Measurements from ENCODE around the gene PROX2. TPM values are rescaled to one million over a fixed set of nuclear protein-coding genes. Genes with fewer than 3 reads are reported as not detected.

Gene PROX2
- polyA plus RNA-seq, 1 donor (not counting 4 experiments of a cell fraction or from before 2014, with no cell fraction given), result not detected

GRCh38 chr14:74864198-74864597 is 11.7 kb downstream of the PROX2 start:
- H3K9me3 ChIP-seq (ENCODE audit: control insufficient read depth, low read depth, low read length), result no peaks in the 10 kb centered on the region
- dilution Hi-C loops (cut with MboI; ENCODE audit: extremely low pct_ligation_motif_present, low sequenced_read_pairs), result no loop called here
- no peak overlapping the region for H3K4me2 ChIP-seq (ENCODE audit: control insufficient read depth, extremely low read depth, insufficient read depth, low read depth, low read length)
- no peaks in the 10 kb centered on the region for H3K79me2 ChIP-seq (ENCODE audit: control insufficient read depth, insufficient read depth, low read length)
- H3K27ac ChIP-seq (ENCODE audit: control insufficient read depth, insufficient read depth, low read length), result no peak overlapping the region
- H3K9ac ChIP-seq (ENCODE audit: control insufficient read depth, extremely low read depth, insufficient read depth, low read length), result no peak overlapping the region
- no peaks in the 10 kb centered on the region for H3K9me1 ChIP-seq (ENCODE audit: control insufficient read depth, extremely low read depth, insufficient read depth, low read length)
- no peak for TF ChIP-seq EZH2 (IDR thresholded peaks at IDR 0.05; ENCODE audit: low read length)
- TF ChIP-seq, protein P1, sequence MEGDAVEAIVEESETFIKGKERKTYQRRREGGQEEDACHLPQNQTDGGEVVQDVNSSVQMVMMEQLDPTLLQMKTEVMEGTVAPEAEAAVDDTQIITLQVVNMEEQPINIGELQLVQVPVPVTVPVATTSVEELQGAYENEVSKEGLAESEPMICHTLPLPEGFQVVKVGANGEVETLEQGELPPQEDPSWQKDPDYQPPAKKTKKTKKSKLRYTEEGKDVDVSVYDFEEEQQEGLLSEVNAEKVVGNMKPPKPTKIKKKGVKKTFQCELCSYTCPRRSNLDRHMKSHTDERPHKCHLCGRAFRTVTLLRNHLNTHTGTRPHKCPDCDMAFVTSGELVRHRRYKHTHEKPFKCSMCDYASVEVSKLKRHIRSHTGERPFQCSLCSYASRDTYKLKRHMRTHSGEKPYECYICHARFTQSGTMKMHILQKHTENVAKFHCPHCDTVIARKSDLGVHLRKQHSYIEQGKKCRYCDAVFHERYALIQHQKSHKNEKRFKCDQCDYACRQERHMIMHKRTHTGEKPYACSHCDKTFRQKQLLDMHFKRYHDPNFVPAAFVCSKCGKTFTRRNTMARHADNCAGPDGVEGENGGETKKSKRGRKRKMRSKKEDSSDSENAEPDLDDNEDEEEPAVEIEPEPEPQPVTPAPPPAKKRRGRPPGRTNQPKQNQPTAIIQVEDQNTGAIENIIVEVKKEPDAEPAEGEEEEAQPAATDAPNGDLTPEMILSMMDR (optimal IDR thresholded peaks at IDR 0.05 in 1 of 3, IDR thresholded peaks at IDR 0.05 in 1 of 3, conservative IDR thresholded peaks at IDR 0.05 in 1 of 3; ENCODE audit: extremely low read depth in 1 of 3, insufficient read depth in 2 of 3, low read length in 3 of 3), result no peak
- no peak overlapping the region for H2AFZ ChIP-seq (ENCODE audit: control insufficient read depth, low read length)
- DNase-seq (ENCODE audit: low read depth, low spot score) (no peak), FAIRE-seq (no peak)
- H3K4me1 ChIP-seq (ENCODE audit: control insufficient read depth, extremely low read depth, insufficient read depth, low read length), result no peaks in the 10 kb centered on the region
- H3K4me3 ChIP-seq (ENCODE audit: control insufficient read depth in 2 of 3, extremely low read depth in 1 of 3, insufficient read depth in 2 of 3, low read depth in 1 of 3, low read length in 3 of 3), result no peak overlapping the region
- H3K27me3 ChIP-seq (ENCODE audit: control insufficient read depth, extremely low read depth, insufficient read depth, low read length), result peaks cover 8% of the 10 kb centered on the region
- no peaks in the 10 kb centered on the region for H4K20me1 ChIP-seq (ENCODE audit: control insufficient read depth, extremely low read depth, insufficient read depth, low read length)
- no peaks in the 10 kb centered on the region for H3K36me3 ChIP-seq (ENCODE audit: control insufficient read depth in 2 of 2, extremely low read depth in 1 of 2, insufficient read depth in 2 of 2, low read length in 2 of 2)

- no peaks in the 10 kb centered on the region for H3K4me1 ChIP-seq (ENCODE audit: control insufficient read depth, extremely low read depth, insufficient read depth, low read length)
- TF ChIP-seq, protein P1 (optimal IDR thresholded peaks at IDR 0.05 in 1 of 3, IDR thresholded peaks at IDR 0.05 in 1 of 3, conservative IDR thresholded peaks at IDR 0.05 in 1 of 3; ENCODE audit: extremely low read depth in 1 of 3, insufficient read depth in 2 of 3, low read length in 3 of 3), result no peak
- no peak for TF ChIP-seq EZH2 (IDR thresholded peaks at IDR 0.05; ENCODE audit: low read length)
- H3K9me1 ChIP-seq (ENCODE audit: control insufficient read depth, extremely low read depth, insufficient read depth, low read length), result no peaks in the 10 kb centered on the region
- dilution Hi-C loops (cut with MboI; ENCODE audit: extremely low pct_ligation_motif_present, low sequenced_read_pairs), result no loop called here
- no peaks in the 10 kb centered on the region for H3K36me3 ChIP-seq (ENCODE audit: control insufficient read depth in 2 of 2, extremely low read depth in 1 of 2, insufficient read depth in 2 of 2, low read length in 2 of 2)
- no peak overlapping the region for H3K27ac ChIP-seq (ENCODE audit: control insufficient read depth, insufficient read depth, low read length)
- DNase-seq (ENCODE audit: low read depth, low spot score), result no peak
- H2AFZ ChIP-seq (ENCODE audit: control insufficient read depth, low read length), result no peak overlapping the region
- H3K4me3 ChIP-seq (ENCODE audit: control insufficient read depth in 2 of 3, extremely low read depth in 1 of 3, insufficient read depth in 2 of 3, low read depth in 1 of 3, low read length in 3 of 3), result no peak overlapping the region
- H3K27me3 ChIP-seq (ENCODE audit: control insufficient read depth, extremely low read depth, insufficient read depth, low read length), result peaks cover 8% of the 10 kb centered on the region
- no peak overlapping the region for H3K9ac ChIP-seq (ENCODE audit: control insufficient read depth, extremely low read depth, insufficient read depth, low read length)
- FAIRE-seq, result no peak
- no peaks in the 10 kb centered on the region for H3K79me2 ChIP-seq (ENCODE audit: control insufficient read depth, insufficient read depth, low read length)
- H3K9me3 ChIP-seq (ENCODE audit: control insufficient read depth, low read depth, low read length), result no peaks in the 10 kb centered on the region
- H3K4me2 ChIP-seq (ENCODE audit: control insufficient read depth, extremely low read depth, insufficient read depth, low read depth, low read length), result no peak overlapping the region
- no peaks in the 10 kb centered on the region for H4K20me1 ChIP-seq (ENCODE audit: control insufficient read depth, extremely low read depth, insufficient read depth, low read length)
Observed at GRCh38 chr14:74863274-74863673, 12.7 kb downstream of the PROX2 start.
